Psoas muscle (tissue), 8 donors: Measurements from ENCODE around the gene PLXNB2. TPM values are rescaled to one million over a fixed set of nuclear protein-coding genes. Genes with fewer than 3 reads are reported as not detected.

ENCODE experiments used
- ATAC-seq, 4 donors: fragments of 200-7000 bp; cut with Tn5 transposase; one replicate each; pipeline ENCODE4 v1.9.1; 2020; ENCODE audit warnings: moderate library complexity in 3 of 4, mild to moderate bottlenecking in 2 of 4
- DNase-seq, 2 donors: peaks; one replicate each; pipeline ENCODE4 v3.0.0-alpha.2; 2020
- H3K27ac ChIP-seq: fragments of 200-600 bp; one replicate; pipeline ENCODE4 v1.8.0; 2022
- H3K27me3 ChIP-seq, 3 donors: fragments of 200-600 bp in 1 of 3; one replicate each; pipeline versions ENCODE4 v1.6.1 to v1.8.0; 2013 to 2022; ENCODE audit warnings: low read length in 2 of 3, mild to moderate bottlenecking in 2 of 3, moderate library complexity in 1 of 3; ENCODE audit not compliant: insufficient read depth in 3 of 3
- H3K36me3 ChIP-seq, 2 donors: fragments of 200-600 bp in 1 of 2; one replicate each; pipeline versions ENCODE4 v1.6.1 to v1.8.0; 2013 to 2022; ENCODE audit warnings: low read depth in 1 of 2, mild to moderate bottlenecking in 1 of 2, moderate library complexity in 1 of 2; ENCODE audit not compliant: insufficient read depth in 1 of 2
- H3K4me1 ChIP-seq: fragments of 200-600 bp; one replicate; pipeline ENCODE4 v1.8.0; 2022
- H3K4me3 ChIP-seq: fragments of 200-600 bp; one replicate; pipeline ENCODE4 v1.8.0; 2022; ENCODE audit warnings: mild to moderate bottlenecking
- H3K9me3 ChIP-seq: fragments of 200-600 bp; one replicate; pipeline ENCODE4 v1.8.0; 2022
- WGBS, 3 donors: extraction: QIAGEN DNeasy Blood & Tissue Kit; methylation state at CpG; one replicate each; pipeline versions ENCODE4 v1.1.6 to v1.1.7; 2013; 5-methylcytosine and 5-hydroxymethylcytosine counted together
- intact Hi-C, 2 donors: fragments of 100-400 bp; cut with DNase I; formaldehyde crosslinking; loops; one replicate each; pipeline versions ENCODE4 v1.11.0 to v1.14.2; 2022
- polyA plus RNA-seq, 3 donors: library from polyadenylated mRNA; stranded (reverse); fragments of 200-250 nt; gene quantifications; one replicate each; pipeline ENCODE4 v1.2.3, GENCODE V29; 2013
- total RNA-seq, 4 donors: library from RNA; stranded (reverse); fragmentation: NEBNext Ultra II Directional in 2 of 4; extraction: Animal tissue kit (Norgen Biotek cat#: 25700) in 2 of 4; gene quantifications; one replicate each; pipeline versions ENCODE4 v1.2.1 to v1.2.4, GENCODE V29; 2021 to 2023
- TF ChIP-seq, protein P1 (sequence below): fragments of 200-600 bp; IDR thresholded peaks from one replicate; pipeline ENCODE4 v1.8.0; 2022; ENCODE audit warnings: antibody characterized with exemption
- donor health status: healthy with polysubstance abuse.
- donor health status: DM: no; HTN: no; CAD: no; lungs with moderate emphysema.
- donor health status: Bipolar disorder and iron deficiency.
- donor health status: healthy.
- donor health status: DM: yes; HTN: yes; CAD: no.
- donor health status: DM: no; HTN: no; CAD: no.
- donor health status: DM: no; HTN: no; CAD: no.
- donor health status: DM: yes; HTN: yes; CAD: no.

Gene PLXNB2
- total and polyA plus RNA-seq, 7 donors, result 3.9 to 43.7 (median 13.6) TPM

DNA sequence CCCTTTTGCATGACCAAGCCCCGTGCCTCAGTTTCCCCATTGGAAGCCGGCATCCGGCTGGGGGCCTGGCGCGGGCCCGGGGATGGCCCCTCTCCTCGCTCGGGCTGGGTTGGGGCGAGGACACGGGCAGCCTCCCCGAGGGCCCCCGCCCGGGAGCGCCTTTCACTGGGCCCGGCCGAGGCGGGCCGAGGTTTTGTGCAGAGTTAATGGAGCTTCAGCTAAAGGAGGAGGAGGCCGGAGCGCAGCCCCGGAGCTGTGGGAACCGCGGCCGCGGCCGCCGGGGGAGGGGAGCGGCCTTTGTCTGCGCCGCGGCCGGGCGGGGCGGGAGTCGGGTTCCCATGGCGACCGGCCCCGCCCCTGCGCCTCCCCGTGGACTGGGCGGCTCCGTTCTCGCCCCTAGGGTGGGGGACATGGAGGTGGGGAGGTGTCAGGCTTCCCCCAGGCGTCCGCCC, 35.9 kb downstream of the PLXNB2 start:
- intact Hi-C loops, result no loop called here
- peak overlapping the region; percentile 65 for H3K4me3 ChIP-seq
- no peaks in the 10 kb centered on the region for H3K9me3 ChIP-seq
- H3K27ac ChIP-seq, result no peak overlapping the region
- peaks cover 0 to 9% of the 10 kb centered on the region in 2 donors for H3K36me3 ChIP-seq
- peaks cover 30% of the 10 kb centered on the region for H3K4me1 ChIP-seq
- H3K27me3 ChIP-seq, result peaks cover 0 to 20% (median 10%) of the 10 kb centered on the region in 3 donors
- 0 to 2% (median 1%) methylated on average over 33 to 45 of the region's 45 CpGs for WGBS, 3 donors
- ATAC-seq (peak in 2 of 4 donors; percentile 35 to 50), DNase-seq (peak in 1 of 2 donors; percentile 62)
- TF ChIP-seq, protein P1, sequence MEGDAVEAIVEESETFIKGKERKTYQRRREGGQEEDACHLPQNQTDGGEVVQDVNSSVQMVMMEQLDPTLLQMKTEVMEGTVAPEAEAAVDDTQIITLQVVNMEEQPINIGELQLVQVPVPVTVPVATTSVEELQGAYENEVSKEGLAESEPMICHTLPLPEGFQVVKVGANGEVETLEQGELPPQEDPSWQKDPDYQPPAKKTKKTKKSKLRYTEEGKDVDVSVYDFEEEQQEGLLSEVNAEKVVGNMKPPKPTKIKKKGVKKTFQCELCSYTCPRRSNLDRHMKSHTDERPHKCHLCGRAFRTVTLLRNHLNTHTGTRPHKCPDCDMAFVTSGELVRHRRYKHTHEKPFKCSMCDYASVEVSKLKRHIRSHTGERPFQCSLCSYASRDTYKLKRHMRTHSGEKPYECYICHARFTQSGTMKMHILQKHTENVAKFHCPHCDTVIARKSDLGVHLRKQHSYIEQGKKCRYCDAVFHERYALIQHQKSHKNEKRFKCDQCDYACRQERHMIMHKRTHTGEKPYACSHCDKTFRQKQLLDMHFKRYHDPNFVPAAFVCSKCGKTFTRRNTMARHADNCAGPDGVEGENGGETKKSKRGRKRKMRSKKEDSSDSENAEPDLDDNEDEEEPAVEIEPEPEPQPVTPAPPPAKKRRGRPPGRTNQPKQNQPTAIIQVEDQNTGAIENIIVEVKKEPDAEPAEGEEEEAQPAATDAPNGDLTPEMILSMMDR, result no peak

- H3K36me3 ChIP-seq, result peaks cover 0 to 6% of the 10 kb centered on the region in 2 donors
- peaks cover 0 to 20% (median 10%) of the 10 kb centered on the region in 3 donors for H3K27me3 ChIP-seq
- H3K4me3 ChIP-seq, result peak overlapping the region; percentile 65
- intact Hi-C loops, result no loop called here
- peaks cover 32% of the 10 kb centered on the region for H3K4me1 ChIP-seq
- H3K27ac ChIP-seq, result no peak overlapping the region
- peak; percentile 39 to 51 (median 48) for ATAC-seq
- 2 to 3% (median 3%) methylated on average over 49 to 53 of the region's 53 CpGs for WGBS, 3 donors
- TF ChIP-seq, protein P1, result no peak
- DNase-seq, result peak; percentile 79 to 85
- no peaks in the 10 kb centered on the region for H3K9me3 ChIP-seq
Measured at GRCh38 chr22:50270666-50271394, 36.6 kb downstream of the PLXNB2 start.

DNA sequence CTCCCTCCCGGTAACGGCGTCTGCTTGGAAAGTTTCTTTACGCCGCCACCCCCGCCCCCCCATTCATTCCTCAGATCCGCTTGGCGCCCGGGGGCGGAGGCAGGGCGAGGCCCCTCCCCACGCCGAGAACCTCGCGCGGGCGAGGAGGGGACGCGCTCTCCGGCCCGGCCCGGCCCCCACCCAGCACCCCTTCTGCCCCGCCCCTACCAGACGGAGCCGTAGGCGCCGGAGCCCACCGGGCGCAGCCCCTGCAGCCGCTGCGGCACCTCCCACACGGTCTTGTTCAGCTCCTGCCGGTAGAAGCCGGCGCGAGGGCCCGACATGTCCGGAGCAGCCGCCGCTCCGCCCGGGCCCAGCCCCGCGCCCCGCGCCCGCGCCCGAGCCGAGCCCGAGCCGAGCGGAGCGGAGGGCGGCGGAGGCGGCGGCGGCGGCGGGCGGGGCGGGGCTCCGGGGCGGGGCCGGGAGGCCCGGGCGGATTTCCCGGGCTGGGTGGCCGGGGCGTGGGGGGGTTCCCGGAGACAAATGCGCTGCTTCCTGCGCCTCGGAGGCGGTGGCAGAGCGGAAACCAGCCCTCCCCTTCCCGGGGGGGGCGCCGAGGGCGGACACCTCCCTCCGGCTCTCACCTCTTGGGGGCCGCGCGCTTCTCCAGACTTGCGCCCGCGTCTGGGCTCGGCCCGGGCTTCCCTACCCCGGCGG, 37.3 kb downstream of the PLXNB2 start, which contains the start of gene MAPK11:
Gene MAPK11, minus strand, starts transcription at position 411 of the 696 bp plus-strand sequence. Its CDS starts 88 bp downstream, at position 323.
- H3K4me3 ChIP-seq, result peak within 1 kb of the TSS; percentile 65
- DNase-seq, result peak in 1 of 2 donors; percentile 80
- H3K9me3 ChIP-seq, result no peaks in the 10 kb centered on the region
- peaks cover 0 to 1% of the 10 kb centered on the region in 2 donors for H3K36me3 ChIP-seq
- WGBS, 3 donors, result 0 to 2% (median 1%) methylated on average over 33 to 89 of the region's 92 CpGs
- intact Hi-C loops, result no loop called here
- TF ChIP-seq, protein P1, result no peak
- no peak within 1 kb of the TSS for H3K27ac ChIP-seq
- peaks cover 32% of the 10 kb centered on the region for H3K4me1 ChIP-seq
- peaks cover 0 to 20% (median 10%) of the 10 kb centered on the region in 3 donors for H3K27me3 ChIP-seq
- peak in 2 of 4 donors; percentile 9 to 19 for ATAC-seq

DNA sequence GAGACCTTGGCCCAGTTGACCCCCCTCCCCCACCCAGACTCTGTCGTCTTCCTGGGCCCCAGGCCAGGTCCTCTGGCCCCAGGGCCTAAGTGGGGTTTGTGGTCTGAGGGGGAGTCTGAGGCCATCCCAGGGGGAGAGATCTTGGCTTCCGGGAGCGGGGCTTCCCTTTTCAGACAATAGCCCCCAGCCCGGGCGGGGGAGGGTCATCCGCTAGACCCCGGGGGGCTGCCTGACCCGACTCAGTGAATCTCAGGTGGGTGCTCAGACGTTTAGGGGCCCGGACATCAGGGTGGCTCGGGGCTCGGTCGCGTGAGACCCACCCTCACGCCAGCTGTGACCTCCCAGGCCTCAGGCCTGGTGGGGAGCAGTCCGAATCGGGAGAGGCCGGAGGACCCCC, 37.9 kb downstream of the PLXNB2 start:
- peaks cover 0 to 20% (median 10%) of the 10 kb centered on the region in 3 donors for H3K27me3 ChIP-seq

More for the DNA sequence above, 37.9 kb downstream of the PLXNB2 start:
- Histone ChIP-seq H3K36me3 (no peaks in the 10 kb centered on the region), H3K9me3 (no peaks in the 10 kb centered on the region), H3K4me3 (peak overlapping the region; percentile 65), H3K4me1 (peaks cover 32% of the 10 kb centered on the region), H3K27ac (no peak overlapping the region)
- TF ChIP-seq, protein P1, result no peak
- intact Hi-C loops, result no loop called here
- ATAC-seq (no peak), DNase-seq (no peak)
- 23 to 26% (median 23%) methylated on average over 17 to 18 of the region's 18 CpGs for WGBS, 3 donors
